GM21737 (cell line): ENCODE data around the gene TNIK.

Experiments used
- ATAC-seq: cut with Tn5 transposase; IDR thresholded peaks from one replicate; pipeline ENCODE4 v1.9.1; 2021; ENCODE audit warnings: mild to moderate bottlenecking, moderate library complexity; ENCODE audit not compliant: unreplicated experiment

TNIK gene

GRCh38 chr3:171470714-171471227 is 10.6 kb upstream of the TNIK start:
- ATAC-seq: no peak

GRCh38 chr3:171469376-171469775 is 9.2 kb upstream of the TNIK start:
- ATAC-seq: no peak

- no peak for ATAC-seq
These were observed 8.2 kb upstream of the TNIK start for GRCh38 chr3:171468296-171468906.

GRCh38 chr3:171465763-171466162 is 5.6 kb upstream of the TNIK start:
- no peak for ATAC-seq

GRCh38 chr3:171464462-171464861 is 4.3 kb upstream of the TNIK start:
- no peak for ATAC-seq

- ATAC-seq: no peak
These were observed 2.0 kb upstream of the TNIK start for GRCh38 chr3:171462224-171462623.

GRCh38 chr3:171461525-171461917 is 1.3 kb upstream of the TNIK start:
- no peak for ATAC-seq

GRCh38 chr3:171460725-171461524 is 720 bp upstream of the TNIK start:
- peak; percentile 30 for ATAC-seq

GRCh38 chr3:171459137-171459941 is 866 bp downstream of the TNIK start:
- no peak for ATAC-seq

GRCh38 chr3:171458864-171459136 is 1.4 kb downstream of the TNIK start:
- ATAC-seq: no peak

- no peak for ATAC-seq
These were observed 1.9 kb downstream of the TNIK start for GRCh38 chr3:171458071-171458863.

GRCh38 chr3:171457607-171458061 is 2.6 kb downstream of the TNIK start:
- ATAC-seq: no peak

- ATAC-seq: no peak
These were observed 3.2 kb downstream of the TNIK start for GRCh38 chr3:171456765-171457606.

- no peak for ATAC-seq
These were observed 4.3 kb downstream of the TNIK start for GRCh38 chr3:171455603-171456550.

- no peak for ATAC-seq
These were observed 6.2 kb downstream of the TNIK start for GRCh38 chr3:171454041-171454440.

- no peak for ATAC-seq
These were observed 6.9 kb downstream of the TNIK start for GRCh38 chr3:171453180-171453886.

GRCh38 chr3:171452328-171452727 is 7.9 kb downstream of the TNIK start:
- ATAC-seq: no peak

GRCh38 chr3:171451915-171452314 is 8.3 kb downstream of the TNIK start:
- ATAC-seq: no peak
